ENCODE measurements around the gene APOB. TPM values are rescaled to one million over a fixed set of nuclear protein-coding genes. Genes with fewer than 3 reads are reported as not detected.

APOB gene
- total and polyA plus RNA-seq, 2 of the 13 experiments (the other 11 are each of a cell fraction or from before 2014, with no cell fraction given) = 1,569 to 2,515 TPM

GRCh38 chr2:21038403-21039073 is 5.3 kb downstream of the APOB start (continued):
- TF ChIP-seq PRDM10 (CRISPR knock-in tag; IDR thresholded peaks at IDR 0.05; ENCODE audit: low read depth) = no peak
- no peak for TF ChIP-seq JARID2 (CRISPR knock-in tag; IDR thresholded peaks at IDR 0.05; ENCODE audit: insufficient replicate concordance)
- no peak for TF ChIP-seq ZNF282 (IDR thresholded peaks at IDR 0.05; ENCODE audit: partially characterized antibody)
- no peak for TF ChIP-seq ZSCAN30 (CRISPR knock-in tag; IDR thresholded peaks at IDR 0.05)
- TF ChIP-seq HBP1 (CRISPR knock-in tag; IDR thresholded peaks at IDR 0.05; ENCODE audit: low read depth) = no peak
- 0 out of 2 replicates have a peak, but pooled peaks have one; percentile 20 for TF ChIP-seq HNRNPL (IDR thresholded peaks at IDR 0.05; ENCODE audit: low read depth, low read length)
- no peak for TF ChIP-seq ZNF367 (CRISPR knock-in tag; IDR thresholded peaks at IDR 0.05; ENCODE audit: borderline replicate concordance)
- no peak for TF ChIP-seq PCBP2 (optimal IDR thresholded peaks at IDR 0.05; ENCODE audit: low read depth, low read length, poor library complexity, severe bottlenecking)
- TF ChIP-seq STAG1 (CRISPR knock-in tag; IDR thresholded peaks at IDR 0.05) = no peak
- TF ChIP-seq TARDBP (CRISPR knock-in tag; IDR thresholded peaks at IDR 0.05) = peak; percentile 50
- TF ChIP-seq MAZ (IDR thresholded peaks at IDR 0.05; ENCODE audit: borderline replicate concordance, low read depth, low read length) = no peak
- no peak for TF ChIP-seq MAZ (CRISPR knock-in tag; IDR thresholded peaks at IDR 0.05; ENCODE audit: low read depth)
- TF ChIP-seq ZC3H13 (CRISPR knock-in tag; IDR thresholded peaks at IDR 0.05) = no peak

Data from HepG2 (cell line).